ENCODE results near the gene HOXA4.

Gene HOXA4

DNA sequence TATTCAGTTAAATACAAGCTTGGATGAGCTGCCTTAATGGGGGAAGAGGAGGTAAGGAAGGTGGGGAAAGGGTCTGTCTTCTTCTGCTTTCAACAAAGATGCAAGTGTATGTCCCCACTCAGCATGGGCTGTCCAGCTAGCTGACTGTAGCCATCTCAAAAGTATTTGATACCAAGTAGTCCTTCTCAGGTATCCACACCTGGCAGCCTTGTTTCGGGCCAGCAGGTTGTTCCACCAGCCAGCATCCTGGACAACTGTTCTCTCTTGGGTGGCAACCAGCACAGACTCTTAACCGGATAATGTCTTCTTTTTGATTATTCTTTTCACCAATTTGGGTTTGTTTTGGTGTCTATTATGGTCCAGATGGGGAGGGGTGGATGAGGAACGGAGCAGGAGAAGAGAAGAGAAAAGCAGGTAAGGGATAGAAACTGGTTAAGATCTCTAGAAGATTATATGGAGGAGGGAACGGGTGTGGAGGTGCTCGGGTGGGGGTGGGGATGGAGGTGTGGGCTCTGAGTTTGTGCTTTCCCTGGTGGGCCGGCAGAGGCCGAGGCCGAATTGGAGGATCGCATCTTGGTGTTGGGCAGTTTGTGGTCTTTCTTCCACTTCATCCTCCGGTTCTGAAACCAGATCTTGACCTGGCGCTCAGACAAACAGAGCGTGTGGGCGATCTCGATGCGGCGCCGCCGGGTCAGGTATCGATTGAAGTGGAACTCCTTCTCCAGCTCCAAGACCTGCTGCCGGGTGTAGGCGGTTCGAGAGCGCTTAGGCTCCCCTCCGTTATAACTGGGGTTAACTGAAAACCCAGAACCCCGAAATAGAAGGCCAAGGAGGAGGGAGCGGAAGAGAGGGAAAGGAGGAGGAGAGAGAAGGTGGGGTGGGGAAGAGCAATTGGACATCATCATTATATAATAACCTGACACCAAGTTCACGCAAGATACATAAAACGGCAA is 1.5 kb downstream of the HOXA4 start:
- DNase-seq = no peak

DNA sequence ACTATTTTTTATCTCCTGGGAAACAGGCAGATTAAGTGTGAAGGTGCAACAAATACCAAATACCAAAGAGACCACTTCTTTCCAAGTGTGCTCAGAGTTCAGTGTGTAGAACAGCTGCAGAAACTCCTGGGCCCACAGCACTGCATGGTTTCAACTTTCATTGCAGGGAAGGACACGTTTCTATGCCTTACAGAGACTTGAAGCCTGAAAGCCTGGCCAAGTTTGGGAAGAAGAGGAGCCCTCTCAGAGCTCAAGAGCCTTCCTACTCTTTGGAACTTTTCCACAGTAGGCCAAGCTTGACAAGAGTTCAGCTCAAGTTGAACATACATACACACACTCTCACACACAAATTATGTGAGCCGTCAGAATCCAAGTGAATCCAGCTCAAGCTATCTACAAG is 2.5 kb downstream of the HOXA4 start:
- no peak for DNase-seq

DNA sequence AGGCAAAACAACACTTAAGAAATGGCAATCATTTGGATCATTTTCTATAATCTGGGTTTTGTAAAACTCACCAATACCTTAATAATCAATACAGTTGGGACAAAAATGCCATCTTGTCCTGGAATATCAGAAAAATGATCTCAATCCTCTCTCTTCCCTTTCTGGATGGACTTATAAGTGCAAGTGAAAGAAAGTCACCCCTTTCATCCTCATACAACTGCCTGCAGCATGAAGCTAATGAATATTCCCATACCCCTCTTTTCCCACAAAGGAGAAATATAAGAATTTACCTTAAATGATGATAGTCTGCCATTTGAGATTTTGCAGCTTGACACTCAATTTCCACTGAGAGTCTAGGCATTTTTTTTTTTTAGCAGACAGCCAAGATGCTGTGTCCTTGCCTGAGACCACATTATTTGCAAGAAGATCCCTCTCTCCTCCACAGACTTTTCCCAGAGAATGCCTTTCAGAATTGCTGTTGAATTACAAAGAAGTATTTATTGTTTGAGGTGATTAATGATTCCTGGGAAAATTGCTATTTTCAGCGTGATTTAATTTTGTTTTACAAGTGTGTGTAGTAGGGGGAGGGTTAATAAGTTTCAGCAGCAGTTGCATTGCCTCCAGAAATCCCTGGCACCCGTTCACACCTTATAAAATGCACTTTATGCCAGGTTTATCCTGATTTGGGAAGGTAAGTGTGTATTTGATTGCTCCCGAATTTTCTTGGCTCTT is 3.8 kb downstream of the HOXA4 start:
- no peak for DNase-seq

DNA sequence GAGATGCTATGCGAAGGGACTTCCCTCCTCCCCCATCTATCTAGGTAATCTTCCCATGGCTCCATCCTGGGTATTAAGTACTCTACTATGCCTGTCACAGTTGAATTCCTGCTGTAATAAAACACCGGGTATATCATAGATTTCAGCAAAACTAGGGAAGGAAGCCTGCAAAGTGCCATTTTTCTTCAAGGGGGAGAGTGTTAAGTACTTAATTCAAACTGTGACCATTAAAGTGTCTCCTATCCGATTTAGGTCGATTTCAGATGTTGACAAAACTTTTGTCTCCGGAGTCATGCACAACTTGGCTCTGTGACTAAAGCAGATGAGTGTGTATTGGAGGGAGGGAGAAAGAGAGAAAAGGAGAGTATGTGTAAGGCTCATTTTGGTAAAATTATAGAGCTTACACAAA is 4.6 kb downstream of the HOXA4 start:
- DNase-seq = no peak

DNA sequence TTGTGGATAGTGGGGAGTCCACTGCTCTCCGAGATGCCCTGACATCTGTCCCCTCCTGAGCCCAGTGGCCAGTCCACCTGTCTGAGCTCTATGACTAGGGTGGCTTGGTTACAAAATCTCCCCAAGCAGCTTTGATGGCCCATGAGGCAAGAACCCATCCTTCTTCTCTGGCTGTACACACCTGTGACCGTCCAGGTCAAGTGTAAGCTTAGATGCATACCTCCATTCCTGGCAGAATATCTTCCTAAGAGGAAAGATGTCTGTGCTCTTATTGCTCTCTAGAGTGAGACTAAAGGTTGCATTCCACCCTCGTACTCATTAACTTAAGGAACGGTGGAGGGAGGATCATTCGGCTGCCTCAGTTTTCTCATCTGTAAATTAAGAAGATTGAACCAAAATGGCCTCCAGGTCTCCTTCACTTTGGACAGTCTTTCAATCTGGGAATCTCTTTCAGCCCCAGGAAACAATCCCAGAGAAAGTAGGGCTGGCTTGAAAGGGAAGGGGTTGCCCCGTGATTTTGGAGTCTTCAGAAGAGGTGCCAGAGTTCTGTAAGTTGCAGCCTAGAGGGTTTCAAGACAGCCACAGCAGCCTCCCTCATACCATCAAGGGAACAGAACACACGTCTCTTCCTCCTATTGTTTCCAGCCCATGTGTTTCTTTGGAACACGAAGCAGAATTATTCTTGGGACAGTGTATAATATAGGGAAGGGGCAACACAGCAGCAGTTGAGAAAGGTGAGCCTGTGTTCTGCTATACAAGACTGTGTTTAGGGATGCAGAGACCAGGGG is 5.5 kb downstream of the HOXA4 start:
- no peak for DNase-seq

DNA sequence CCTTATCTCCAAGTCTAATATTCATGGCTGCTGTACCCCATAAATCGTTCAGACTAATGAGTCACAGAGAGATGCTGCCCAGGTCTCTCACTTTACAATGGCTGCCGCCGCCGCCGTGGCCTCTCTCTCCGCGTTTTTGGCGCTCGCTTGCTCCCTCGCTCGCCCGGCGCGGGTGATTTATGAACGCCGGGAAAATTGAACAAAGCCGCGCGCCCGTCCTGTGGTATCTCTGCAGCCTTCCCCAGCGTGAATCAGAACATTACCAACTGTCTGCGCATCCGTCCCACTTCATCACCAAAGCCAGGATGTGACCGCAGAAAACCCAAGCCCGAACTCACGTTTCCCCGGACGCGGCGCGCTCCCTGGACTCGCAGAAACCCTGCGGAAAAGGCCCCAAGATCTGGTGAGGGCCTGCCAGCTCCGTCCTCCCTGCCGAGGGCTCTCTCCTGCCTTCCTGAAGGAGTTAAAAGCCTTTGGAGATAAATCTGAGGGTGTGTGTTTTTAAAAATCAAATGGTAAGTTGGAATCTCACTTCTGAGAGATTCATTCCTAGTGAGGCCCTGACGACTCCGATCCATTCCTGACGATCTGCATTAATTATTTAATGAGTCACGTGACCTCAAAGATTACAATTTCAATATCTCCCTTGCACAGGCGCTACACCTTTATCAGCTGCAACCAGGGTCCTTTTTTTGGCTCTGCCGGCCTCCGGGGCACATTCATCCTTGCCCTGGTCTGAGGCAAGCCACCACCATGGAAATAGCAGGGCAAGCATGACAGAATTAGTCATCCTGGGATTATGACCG is 6.3 kb downstream of the HOXA4 start:
- no peak for DNase-seq

DNA sequence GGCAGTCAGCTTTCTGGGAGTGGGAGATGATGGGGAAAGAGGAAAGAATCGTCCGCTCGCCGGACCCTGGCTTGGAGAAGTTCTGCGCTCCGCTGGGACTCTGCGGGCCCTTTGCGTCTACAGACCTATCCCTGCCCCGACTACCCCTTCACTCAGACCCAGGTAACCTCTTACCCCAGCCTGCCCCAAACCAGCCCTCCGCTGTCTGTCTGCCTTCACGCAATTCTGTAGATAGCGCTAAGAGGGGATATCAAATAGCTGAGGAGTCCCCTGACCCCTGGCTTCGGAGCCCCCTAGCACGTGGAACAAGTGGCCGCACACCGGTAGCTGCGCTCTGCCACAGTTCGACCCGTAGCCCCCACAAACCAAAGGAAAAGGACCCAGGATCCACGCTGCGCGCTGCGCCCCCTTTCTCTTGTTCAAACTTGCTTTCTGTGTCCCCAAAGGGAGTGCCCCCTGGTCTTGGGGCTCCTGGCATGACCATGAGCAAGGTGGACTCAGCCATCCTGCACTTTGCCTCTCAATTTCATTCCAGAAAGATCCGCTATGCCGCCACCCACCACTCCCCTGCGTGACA is 7.0 kb downstream of the HOXA4 start:
- DNase-seq = no peak

DNA sequence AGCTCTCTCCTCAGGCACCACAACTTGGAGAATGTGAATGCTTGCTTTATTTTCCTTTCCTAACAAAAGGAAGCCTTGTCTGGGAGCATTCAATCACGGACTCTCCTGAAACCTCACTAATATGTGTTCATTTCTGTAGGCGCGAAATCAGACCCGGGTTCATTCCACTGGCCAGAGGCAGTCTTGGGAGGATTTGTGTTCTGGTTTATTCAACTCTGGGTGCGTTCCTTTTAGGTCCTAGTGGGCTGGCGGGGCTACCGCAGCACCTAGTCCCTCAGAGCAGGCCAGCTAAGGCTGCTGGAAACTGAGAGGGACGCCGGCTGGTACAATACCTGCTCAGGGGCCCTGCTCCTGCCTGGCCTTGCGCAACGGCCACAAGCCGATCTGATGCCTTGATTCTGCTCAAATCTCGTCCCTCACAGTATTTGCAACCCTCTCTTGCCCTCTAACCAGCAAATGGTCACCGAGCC is 7.5 kb downstream of the HOXA4 start:
- no peak for DNase-seq

DNA sequence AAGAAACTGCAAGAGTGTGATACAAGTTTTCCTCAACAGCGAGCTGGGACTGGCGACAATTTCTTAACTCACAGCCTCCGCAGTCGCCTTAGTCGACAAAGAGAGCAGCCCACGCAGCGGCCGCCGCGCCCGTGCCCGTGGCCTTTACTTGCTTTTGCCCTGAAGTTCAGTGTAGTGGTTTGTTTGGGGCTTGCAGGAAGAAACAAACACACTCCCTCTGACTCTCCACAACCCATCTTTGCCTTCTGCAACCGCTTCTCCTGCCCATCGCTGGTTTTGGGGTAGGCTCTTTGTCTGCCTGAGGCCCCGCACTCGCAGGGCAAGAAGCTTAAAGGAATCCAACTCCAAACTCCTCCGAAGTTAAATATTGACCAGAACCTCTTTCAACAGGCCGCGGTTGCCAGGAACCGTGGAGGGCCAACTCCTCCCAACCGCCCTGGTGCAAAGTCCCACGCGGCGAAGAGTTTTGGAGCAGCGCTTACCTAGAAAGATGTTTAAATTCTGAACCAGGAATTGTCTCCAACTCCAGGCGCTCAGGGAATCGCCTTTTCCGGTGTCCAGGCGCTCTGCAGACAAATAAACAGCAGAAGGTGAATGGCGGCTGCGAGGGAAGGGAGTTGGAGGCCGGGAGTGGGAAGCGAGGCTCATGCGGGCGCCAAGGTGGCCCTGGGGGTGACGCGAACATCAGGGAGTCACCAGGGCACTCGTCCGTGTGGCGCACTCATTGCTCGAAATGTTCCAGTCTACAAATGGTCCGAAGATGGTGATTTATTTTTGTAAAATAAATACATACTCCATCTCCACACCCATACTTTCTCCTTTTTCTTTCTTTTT is 8.3 kb downstream of the HOXA4 start:
- DNase-seq = no peak

DNA sequence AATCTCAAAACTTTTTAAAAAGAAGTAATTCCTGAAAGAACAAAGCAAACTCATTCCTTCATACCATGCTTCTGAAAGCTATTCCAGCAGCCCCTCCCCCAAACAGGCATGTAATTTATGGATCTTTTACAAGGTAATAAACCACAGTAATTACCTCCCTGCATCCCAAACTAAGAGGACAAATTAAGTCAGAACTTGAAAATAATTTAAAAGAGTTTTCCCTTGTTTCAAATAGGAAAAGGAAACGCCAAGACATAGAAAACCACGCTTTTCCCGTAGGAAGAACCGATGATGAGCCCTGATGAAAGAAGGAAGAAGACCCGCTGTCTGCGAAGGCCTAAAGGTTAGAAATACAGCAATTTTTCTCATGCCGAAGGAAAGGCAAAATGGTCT is 8.9 kb downstream of the HOXA4 start:
- DNase-seq = no peak

DNA sequence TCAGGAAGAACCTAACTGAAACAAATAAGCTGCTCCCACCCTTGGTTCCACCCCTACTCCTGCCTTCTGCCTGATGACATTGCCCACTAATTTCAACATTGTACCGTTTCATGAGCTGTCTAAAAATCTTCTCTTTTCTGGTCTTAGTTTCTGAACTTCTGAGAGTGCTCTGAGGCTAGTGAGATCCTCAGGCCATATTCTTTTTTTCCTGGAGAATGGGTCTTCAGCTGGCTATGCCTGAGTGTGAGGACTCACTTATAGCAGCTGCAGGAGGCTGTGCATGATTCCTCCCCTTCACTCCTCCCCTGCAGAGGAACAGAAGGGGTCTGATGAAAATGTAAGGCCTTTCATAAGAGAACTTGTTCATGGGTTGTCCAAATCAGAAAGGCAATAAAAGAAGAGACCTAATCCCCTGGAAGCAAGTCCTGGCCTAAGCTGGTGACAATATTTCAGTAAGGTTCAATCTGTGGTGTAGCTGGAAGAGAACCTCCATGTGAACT is 11.1 kb downstream of the HOXA4 start:
- DNase-seq = no peak

DNA sequence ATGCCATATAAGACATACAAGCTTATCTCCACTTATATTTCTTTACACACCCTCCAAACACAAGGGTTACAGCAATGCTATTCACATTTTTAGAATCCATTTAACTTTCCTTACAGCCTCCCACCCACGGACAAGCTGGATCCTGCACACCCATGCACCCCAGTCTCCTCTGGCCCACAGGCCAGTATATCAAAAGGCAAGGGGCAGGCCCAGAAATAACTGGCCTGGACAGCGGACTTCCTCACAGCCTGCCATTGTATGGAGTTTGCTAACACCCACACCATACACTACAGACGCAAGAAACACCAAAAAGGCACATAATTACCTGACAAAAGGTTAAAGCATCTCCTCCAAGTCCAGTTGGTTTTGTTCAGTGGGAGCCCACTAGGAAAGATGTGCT is 12.0 kb downstream of the HOXA4 start:
- DNase-seq = no peak

DNA sequence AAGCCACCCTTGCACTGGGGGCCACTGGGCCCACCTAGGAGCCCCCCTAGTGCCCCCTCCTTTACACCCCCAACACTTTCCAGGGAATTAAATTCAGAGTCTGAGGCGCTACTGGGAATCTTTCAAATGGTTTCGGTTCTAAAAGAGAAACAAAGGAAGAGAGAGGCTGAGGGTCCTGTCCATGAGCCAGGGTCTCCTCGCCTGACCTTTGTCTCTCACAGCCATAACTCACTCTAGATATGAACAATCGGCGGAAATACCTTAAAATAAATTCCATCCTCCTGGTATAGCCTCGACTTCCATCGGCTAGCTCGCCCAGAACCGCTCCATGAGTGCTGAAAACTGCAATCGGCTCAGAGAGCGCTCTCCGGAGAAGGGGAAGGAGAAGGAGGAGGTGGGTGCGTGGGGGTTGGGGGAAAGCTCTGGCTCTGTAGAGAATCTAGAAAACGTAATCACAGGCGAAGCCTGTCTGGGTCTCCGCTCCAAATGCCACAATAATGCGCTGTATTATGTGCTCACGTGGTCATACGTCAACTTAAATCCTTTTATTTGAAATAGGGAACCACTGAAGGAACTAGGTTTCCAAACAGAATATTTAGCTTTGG is 12.6 kb downstream of the HOXA4 start:
- DNase-seq = no peak

DNA sequence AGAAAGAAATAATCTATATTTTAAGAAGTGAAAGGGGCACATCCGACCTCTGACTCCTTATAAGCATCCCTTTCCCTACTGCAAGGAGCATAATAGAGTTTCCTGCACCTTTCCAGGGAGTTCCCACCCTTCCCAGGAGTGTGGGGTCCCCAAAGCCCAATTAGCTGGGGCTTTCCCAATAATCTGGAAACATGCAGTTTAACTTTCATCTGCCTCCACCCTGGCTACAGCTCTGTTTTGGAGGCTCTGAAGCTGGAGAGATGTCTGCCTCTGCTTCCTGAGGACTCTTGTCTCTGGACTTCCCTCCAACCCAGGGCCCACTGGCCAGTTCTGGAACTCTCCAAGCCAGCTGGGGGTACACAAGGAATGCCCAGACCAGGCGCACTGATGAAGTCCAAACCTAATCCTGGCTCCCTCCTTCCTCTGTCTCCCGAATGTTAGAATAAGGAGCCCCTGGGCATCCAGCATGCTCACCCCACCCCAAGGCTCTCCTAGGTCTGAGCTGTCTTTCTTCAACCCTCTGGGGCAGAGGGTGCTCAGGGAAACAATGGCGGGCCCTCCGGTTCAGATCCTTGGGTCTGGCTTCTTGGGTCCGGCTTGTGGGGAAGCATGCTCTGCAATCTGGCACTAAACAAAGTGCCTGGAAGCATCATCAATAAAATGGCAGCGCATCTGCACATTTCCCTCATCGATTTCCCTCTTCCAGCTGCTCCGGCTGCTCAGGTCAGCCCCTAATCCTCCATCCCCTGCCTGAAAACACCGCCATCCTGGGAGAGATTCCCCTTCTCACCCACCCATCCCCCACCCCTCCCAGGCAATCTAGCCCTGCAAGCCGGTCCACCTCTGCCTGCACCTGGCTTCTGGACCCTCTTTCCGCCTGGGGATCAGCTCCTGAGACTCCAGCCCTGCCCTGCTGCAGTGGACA is 13.3 kb downstream of the HOXA4 start:
- no peak for DNase-seq

DNA sequence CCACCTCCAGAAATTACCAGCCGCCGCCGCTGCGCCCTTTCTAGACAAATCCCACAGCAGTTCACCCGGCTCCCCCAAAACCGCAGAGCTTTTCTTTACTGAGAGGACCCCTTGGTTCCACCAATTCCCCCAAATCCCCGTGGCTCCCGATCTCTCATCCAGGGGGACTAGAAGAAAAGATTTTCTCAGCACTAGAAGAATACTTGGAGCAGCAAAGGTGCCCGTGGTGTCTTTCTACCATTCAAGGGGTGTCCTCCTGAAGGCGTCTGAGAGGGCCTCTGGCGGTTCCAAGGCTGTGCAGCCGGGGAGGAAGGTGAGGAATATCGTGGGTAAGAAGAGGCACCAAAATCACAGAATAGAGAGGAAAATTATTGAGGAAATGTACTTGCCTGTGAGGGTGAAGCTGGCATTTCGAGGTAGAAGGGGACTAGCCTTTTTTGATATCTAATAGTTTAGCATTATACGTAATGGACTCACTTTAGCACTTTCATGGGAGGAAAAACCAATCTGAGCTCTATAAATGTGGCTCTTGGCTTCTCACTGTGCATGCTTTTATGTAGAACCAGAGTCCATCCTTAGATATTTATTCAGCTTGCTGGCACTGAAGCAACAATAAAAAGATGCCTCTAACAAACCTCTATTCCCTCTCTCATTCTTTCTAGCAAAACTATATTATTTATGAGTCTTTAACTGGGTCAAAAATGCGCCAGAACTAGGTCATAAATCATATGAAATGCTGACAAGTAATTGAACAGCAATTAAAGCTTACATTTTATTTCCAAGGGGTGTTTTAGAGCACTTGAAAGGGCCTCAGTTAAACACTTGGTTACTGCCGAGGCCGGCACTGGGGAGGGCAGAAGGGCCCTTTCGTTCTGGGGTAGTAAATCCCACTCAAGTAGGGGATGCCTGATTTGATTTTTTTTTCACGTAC is 14.3 kb downstream of the HOXA4 start:
- no peak for DNase-seq

DNA sequence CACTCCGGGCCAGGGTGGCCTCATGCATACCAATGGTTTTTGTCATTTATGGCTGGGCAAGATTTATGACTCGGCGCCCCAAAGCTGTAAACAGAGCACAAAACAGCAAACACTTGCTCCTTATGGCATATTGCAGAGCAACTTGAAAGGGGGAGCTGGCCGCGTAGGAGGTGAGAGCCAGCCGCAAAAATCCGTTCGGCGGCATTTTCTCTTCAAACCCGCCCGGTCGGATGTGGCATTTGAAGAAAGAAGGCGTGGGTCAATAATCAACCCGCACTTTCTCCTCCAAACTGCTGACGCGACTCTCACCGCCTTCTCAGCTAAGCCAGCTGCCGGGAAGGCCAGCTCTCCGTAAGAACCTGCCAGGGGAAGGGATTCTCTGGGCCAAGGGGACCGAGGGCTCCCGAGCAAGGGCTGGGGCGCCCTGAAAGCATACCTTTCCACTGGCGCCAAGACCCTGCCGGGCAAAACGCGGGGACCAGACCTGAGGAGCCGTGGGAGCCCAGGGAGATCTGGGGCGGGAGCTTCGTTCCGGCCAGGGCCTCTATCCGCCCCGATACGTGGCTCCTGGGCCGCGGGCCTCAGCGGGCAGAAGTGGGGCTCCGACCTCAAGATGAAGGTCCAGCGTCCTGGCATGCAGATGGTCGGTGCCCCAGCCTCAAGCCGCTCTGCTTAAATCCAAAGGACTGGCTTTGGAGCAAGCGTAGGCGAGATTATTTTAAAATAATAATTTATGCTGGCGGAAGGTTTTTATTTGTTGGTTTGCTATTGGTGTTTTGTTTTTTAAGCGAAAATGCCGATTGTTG is 15.1 kb downstream of the HOXA4 start:
- no peak for DNase-seq

DNA sequence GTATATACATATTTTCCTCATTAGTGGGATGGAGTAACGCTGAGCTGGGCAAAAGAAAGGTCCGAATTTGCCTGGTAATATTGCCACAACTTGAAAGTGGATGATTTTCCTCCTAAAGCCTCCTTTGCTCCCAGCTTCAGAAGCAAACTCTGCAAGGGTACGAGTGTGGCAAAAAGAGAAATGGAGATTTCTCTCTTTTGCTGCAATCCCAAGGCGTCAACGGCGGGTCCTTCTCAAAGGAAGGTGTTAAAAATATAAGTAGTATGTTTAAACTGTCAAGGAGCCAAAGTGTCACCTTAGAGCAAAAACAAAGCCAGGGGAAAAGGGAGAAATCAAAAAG is 15.7 kb downstream of the HOXA4 start:
- DNase-seq = no peak

All from stimulated activated CD4-positive, alpha-beta T cell treated with anti-CD3 and anti-CD28 coated beads, Interleukin-12 subunit alpha, Interleukin-12 subunit beta, amount 100 ng/mL, for 4 hours (primary cell).